ENCODE results near the gene RPL7A. TPM values are rescaled to one million over a fixed set of nuclear protein-coding genes. Genes with fewer than 3 reads are reported as not detected.

RPL7A gene
- total and polyA plus RNA-seq, 2 of the 13 experiments (the other 11 are each of a cell fraction or from before 2014, with no cell fraction given) = 2,401 to 2,938 TPM

DNA sequence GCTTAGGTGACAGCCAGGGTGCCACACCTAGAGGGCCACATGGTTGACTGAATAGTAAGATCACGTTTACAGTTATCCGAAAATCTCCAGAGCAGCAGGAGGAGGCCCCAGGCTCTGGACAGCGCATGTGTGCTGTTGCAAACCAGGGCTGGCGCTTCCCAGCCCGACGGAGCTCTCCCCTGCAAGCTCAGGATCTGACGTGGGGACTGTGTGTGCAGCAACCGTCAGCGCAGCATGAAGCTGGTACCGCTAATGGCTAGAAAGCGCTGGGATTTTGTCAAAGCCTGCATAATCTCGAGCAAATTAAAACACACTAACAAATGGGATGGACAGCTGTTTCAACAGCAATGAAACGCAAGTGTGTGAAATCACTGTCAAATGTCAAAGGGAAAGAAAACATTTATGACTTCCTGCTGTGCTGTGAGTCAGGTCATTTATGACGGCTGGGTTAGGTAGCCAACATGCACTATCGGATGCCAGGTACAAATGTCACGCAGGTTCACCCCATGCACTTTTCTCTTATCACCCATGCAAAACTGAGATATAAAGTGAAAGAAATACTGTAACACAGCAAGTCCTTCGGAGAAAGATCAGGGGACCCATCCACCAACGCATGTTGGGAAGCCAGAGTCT, 20.3 kb downstream of the RPL7A start (continued):
- TF ChIP-seq NR3C1 (CRISPR knock-in tag; IDR thresholded peaks at IDR 0.05) (no peak), ZNF17 (CRISPR knock-in tag; IDR thresholded peaks at IDR 0.05) (no peak), ELF3 (CRISPR knock-in tag; IDR thresholded peaks at IDR 0.05) (no peak), ZNF263 (CRISPR knock-in tag; IDR thresholded peaks at IDR 0.05) (no peak), KLF16 (CRISPR knock-in tag; IDR thresholded peaks at IDR 0.05) (no peak), POLR2A (IDR thresholded peaks at IDR 0.05; ENCODE audit: insufficient read depth in 1 of 2, low read depth in 2 of 2, low read length in 2 of 2) (0 out of 4 replicates have a peak, but pooled peaks of 1 of the 2 experiments have one; percentile 13), MAFK (conservative IDR thresholded peaks at IDR 0.05 in 1 of 2, IDR thresholded peaks at IDR 0.05 in 1 of 2; ENCODE audit: low read length in 2 of 2) (no peak), MLLT10 (CRISPR knock-in tag; IDR thresholded peaks at IDR 0.05) (no peak)
- TF ChIP-seq, protein P1, sequence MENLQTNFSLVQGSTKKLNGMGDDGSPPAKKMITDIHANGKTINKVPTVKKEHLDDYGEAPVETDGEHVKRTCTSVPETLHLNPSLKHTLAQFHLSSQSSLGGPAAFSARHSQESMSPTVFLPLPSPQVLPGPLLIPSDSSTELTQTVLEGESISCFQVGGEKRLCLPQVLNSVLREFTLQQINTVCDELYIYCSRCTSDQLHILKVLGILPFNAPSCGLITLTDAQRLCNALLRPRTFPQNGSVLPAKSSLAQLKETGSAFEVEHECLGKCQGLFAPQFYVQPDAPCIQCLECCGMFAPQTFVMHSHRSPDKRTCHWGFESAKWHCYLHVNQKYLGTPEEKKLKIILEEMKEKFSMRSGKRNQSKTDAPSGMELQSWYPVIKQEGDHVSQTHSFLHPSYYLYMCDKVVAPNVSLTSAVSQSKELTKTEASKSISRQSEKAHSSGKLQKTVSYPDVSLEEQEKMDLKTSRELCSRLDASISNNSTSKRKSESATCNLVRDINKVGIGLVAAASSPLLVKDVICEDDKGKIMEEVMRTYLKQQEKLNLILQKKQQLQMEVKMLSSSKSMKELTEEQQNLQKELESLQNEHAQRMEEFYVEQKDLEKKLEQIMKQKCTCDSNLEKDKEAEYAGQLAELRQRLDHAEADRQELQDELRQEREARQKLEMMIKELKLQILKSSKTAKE (CRISPR knock-in tag; IDR thresholded peaks at IDR 0.05; ENCODE audit: borderline replicate concordance) = no peak
- TF ChIP-seq, protein P2, sequence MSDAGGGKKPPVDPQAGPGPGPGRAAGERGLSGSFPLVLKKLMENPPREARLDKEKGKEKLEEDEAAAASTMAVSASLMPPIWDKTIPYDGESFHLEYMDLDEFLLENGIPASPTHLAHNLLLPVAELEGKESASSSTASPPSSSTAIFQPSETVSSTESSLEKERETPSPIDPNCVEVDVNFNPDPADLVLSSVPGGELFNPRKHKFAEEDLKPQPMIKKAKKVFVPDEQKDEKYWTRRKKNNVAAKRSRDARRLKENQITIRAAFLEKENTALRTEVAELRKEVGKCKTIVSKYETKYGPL (CRISPR knock-in tag; IDR thresholded peaks at IDR 0.05) = no peak
- TF ChIP-seq, protein P3, sequence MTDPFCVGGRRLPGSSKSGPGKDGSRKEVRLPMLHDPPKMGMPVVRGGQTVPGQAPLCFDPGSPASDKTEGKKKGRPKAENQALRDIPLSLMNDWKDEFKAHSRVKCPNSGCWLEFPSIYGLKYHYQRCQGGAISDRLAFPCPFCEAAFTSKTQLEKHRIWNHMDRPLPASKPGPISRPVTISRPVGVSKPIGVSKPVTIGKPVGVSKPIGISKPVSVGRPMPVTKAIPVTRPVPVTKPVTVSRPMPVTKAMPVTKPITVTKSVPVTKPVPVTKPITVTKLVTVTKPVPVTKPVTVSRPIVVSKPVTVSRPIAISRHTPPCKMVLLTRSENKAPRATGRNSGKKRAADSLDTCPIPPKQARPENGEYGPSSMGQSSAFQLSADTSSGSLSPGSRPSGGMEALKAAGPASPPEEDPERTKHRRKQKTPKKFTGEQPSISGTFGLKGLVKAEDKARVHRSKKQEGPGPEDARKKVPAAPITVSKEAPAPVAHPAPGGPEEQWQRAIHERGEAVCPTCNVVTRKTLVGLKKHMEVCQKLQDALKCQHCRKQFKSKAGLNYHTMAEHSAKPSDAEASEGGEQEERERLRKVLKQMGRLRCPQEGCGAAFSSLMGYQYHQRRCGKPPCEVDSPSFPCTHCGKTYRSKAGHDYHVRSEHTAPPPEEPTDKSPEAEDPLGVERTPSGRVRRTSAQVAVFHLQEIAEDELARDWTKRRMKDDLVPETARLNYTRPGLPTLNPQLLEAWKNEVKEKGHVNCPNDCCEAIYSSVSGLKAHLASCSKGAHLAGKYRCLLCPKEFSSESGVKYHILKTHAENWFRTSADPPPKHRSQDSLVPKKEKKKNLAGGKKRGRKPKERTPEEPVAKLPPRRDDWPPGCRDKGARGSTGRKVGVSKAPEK (CRISPR knock-in tag; IDR thresholded peaks at IDR 0.05; ENCODE audit: borderline replicate concordance) = no peak

Measured in HepG2 (cell line).